ENCODE measurements around the gene MINDY1.

The MINDY1 gene

GRCh38 chr1:151049458-151049857 is 42.8 kb upstream of the MINDY1 start:
- Histone ChIP-seq H3K4me3 (peak overlapping the region; percentile 22), H3K27ac (peak overlapping the region in 1 of 2 donors; percentile 47)
- DNase-seq (ENCODE audit: low spot score): no peak
- TF ChIP-seq, protein P1, sequence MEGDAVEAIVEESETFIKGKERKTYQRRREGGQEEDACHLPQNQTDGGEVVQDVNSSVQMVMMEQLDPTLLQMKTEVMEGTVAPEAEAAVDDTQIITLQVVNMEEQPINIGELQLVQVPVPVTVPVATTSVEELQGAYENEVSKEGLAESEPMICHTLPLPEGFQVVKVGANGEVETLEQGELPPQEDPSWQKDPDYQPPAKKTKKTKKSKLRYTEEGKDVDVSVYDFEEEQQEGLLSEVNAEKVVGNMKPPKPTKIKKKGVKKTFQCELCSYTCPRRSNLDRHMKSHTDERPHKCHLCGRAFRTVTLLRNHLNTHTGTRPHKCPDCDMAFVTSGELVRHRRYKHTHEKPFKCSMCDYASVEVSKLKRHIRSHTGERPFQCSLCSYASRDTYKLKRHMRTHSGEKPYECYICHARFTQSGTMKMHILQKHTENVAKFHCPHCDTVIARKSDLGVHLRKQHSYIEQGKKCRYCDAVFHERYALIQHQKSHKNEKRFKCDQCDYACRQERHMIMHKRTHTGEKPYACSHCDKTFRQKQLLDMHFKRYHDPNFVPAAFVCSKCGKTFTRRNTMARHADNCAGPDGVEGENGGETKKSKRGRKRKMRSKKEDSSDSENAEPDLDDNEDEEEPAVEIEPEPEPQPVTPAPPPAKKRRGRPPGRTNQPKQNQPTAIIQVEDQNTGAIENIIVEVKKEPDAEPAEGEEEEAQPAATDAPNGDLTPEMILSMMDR (IDR thresholded peaks at IDR 0.05): no peak

DNA sequence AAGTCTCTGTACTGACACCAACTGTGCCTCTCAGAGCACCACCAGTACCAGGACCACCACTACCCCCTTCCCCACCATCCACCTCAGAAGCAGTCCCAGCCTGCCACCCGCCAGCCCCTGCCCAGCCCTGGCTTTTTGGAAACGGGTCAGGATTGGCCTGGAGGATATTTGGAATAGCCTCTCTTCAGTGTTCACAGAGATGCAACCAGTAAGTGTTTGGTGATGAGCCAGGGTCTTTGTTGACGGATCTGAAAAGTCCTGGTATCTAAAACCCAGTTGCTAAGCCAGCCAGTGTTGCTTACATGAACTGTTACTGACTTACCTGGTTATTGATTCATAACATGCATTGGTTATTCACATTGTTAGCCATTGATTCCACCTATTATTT is 41.9 kb upstream of the MINDY1 start:
- TF ChIP-seq, protein P1 (IDR thresholded peaks at IDR 0.05): no peak
- peak overlapping the region; percentile 84 for H3K4me3 ChIP-seq
- DNase-seq (ENCODE audit: low spot score): no peak
- peak overlapping the region; percentile 93 for H3K27ac ChIP-seq

GRCh38 chr1:151047925-151048644 is 41.4 kb upstream of the MINDY1 start:
- peak overlapping the region; percentile 93 for H3K27ac ChIP-seq
- peak overlapping the region; percentile 84 for H3K4me3 ChIP-seq
- TF ChIP-seq, protein P1 (IDR thresholded peaks at IDR 0.05): no peak
- peak; percentile 90 for DNase-seq (ENCODE audit: low spot score)

GRCh38 chr1:151047591-151047924 is 40.9 kb upstream of the MINDY1 start, which contains the start of gene C1orf56:
TSS of gene C1orf56 (plus strand) at chr1:151047751. CDS start at chr1:151047848, 97 bp downstream.
- Histone ChIP-seq H3K4me3 (peak within 1 kb of the TSS; percentile 84), H3K27ac (peak within 1 kb of the TSS; percentile 93)
- DNase-seq (ENCODE audit: low spot score): peak; percentile 84
- TF ChIP-seq, protein P1 (IDR thresholded peaks at IDR 0.05): no peak

DNA sequence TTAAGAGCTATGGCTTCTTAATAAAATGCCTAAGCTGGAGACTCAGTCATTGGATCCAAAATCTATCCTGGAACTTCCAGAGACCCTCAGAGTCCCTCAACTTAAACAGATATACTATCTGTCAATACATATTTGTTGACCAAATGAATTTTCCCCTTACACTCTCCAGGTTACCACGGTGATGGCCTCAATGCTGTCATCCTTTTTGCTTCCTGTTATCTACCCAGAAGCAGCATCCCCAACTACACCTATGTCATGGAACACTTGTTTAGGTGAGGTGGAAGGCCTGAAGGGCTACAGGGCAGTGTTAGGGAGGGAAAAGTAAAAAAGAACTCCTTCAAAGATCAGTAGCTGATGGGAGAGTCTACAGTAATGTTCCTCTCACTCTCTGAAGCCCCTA is 36.5 kb upstream of the MINDY1 start:
- Histone ChIP-seq H3K4me3 (no peak overlapping the region), H3K27ac (no peak overlapping the region)
- TF ChIP-seq, protein P1 (IDR thresholded peaks at IDR 0.05): no peak
- DNase-seq (ENCODE audit: low spot score): no peak

DNA sequence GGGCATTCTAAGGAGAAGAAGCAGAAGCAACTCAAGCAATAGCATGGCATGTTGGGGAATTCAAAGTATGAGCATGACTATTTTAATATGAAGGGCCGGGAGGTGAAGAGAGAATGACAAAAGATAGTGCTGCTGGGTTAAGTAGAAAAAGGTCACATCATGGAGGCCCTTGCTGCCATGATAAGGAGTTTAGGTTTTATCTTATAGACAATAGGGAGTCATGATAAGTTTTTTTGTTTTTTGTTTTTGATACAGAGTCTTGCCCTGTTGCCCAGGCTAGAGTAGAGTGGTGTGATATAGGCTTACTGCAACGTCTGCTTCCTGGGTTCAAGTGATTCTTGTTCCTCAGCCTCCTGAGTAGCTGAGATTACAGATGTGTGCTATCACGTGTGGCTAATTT is 32.8 kb upstream of the MINDY1 start:
- no peak for DNase-seq (ENCODE audit: low spot score)

More for the DNA sequence above, 32.8 kb upstream of the MINDY1 start:
- TF ChIP-seq, protein P1 (IDR thresholded peaks at IDR 0.05): no peak
- Histone ChIP-seq H3K27ac (no peak overlapping the region), H3K4me3 (no peak overlapping the region)

Data from coronary artery (tissue), 2 donors.